Measurements from ENCODE around the gene LMAN1L. TPM values are rescaled to one million over a fixed set of nuclear protein-coding genes. Genes with fewer than 3 reads are reported as not detected.

LMAN1L gene
- total RNA-seq, 1 experiment from 2014 or later: not detected

DNA sequence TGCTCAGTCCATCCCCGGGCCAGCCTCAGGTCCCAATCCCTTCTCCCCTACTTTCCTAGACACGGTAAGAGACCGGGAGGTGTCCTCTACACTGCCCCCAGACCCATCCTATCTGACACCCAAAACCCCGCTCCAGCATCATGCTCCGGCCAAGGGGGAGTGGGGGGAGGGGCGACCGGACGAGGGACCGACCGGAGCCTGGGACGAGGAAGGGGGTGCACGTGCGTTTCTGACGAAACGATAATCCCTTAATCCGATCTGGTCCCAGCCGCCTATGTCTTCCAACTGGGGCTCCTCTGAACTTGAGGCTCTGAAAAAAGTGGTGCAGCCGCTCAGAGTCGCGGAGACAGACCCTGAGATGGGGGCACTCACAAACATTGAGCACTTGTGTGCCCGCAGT lies 14.3 kb downstream of the LMAN1L start:
- ChIA-PET POLR2A (interaction anchor here (0.5 to 1.1 kb wide), 2 partner anchors 16 to 67 kb away, joined by 3 to 5 read pairs; no protein-coding TSS in a partner anchor), CTCF (interaction anchor here (0.6 to 5.2 kb wide), 19 partner anchors 10 to 452 kb away, joined by 3 to 26 read pairs (median 6); partner anchors contain the start of genes FAM219B, RPP25, SCAMP5 and ULK3)
- no peaks in the 10 kb centered on the region for H3K9me3 Mint-ChIP-seq
- peaks cover 57% of the 10 kb centered on the region for H3K27me3 Mint-ChIP-seq (ENCODE audit: low read depth)
- peak; percentile 51 for DNase-seq (ENCODE audit: low spot score)
- peak overlapping the region; percentile 47; the same call in 1 of the 2 replicates for H3K4me3 Mint-ChIP-seq
- peak; percentile 12 for ATAC-seq
- no peak overlapping the region for H3K27ac Mint-ChIP-seq
- H3K4me1 Mint-ChIP-seq: peaks cover 7% of the 10 kb centered on the region
- no peaks in the 10 kb centered on the region for H3K36me3 Mint-ChIP-seq
- TF ChIP-seq, protein P1, sequence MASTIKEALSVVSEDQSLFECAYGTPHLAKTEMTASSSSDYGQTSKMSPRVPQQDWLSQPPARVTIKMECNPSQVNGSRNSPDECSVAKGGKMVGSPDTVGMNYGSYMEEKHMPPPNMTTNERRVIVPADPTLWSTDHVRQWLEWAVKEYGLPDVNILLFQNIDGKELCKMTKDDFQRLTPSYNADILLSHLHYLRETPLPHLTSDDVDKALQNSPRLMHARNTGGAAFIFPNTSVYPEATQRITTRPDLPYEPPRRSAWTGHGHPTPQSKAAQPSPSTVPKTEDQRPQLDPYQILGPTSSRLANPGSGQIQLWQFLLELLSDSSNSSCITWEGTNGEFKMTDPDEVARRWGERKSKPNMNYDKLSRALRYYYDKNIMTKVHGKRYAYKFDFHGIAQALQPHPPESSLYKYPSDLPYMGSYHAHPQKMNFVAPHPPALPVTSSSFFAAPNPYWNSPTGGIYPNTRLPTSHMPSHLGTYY (CRISPR knock-in tag; IDR thresholded peaks at IDR 0.05): no peak
- TF ChIP-seq SOX15 (CRISPR knock-in tag; IDR thresholded peaks at IDR 0.05): no peak
- TF ChIP-seq, protein P2, sequence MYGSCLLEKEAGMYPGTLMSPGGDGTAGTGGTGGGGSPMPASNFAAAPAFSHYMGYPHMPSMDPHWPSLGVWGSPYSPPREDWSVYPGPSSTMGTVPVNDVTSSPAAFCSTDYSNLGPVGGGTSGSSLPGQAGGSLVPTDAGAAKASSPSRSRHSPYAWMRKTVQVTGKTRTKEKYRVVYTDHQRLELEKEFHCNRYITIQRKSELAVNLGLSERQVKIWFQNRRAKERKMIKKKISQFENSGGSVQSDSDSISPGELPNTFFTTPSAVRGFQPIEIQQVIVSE (CRISPR knock-in tag; IDR thresholded peaks at IDR 0.05; ENCODE audit: borderline replicate concordance): no peak
- no peak for TF ChIP-seq GABPB1 (CRISPR knock-in tag; IDR thresholded peaks at IDR 0.05)
- 0 out of 2 replicates have a peak, but pooled peaks have one; percentile 9 for TF ChIP-seq ZNF281 (CRISPR knock-in tag; IDR thresholded peaks at IDR 0.05)

- peaks cover 57% of the 10 kb centered on the region for H3K27me3 Mint-ChIP-seq (ENCODE audit: low read depth)
- ChIA-PET CTCF (interaction anchor here (0.6 to 5.2 kb wide), 14 partner anchors 14 to 624 kb away, joined by 3 to 26 read pairs (median 6); partner anchors contain the start of genes FAM219B, SCAMP5 and ULK3), POLR2A (interaction anchor here (0.6 kb wide), 1 partner anchor 18 kb away, joined by 8 read pairs; no protein-coding TSS in a partner anchor)
- TF ChIP-seq, protein P3, sequence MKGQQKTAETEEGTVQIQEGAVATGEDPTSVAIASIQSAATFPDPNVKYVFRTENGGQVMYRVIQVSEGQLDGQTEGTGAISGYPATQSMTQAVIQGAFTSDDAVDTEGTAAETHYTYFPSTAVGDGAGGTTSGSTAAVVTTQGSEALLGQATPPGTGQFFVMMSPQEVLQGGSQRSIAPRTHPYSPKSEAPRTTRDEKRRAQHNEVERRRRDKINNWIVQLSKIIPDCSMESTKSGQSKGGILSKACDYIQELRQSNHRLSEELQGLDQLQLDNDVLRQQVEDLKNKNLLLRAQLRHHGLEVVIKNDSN (CRISPR knock-in tag; IDR thresholded peaks at IDR 0.05): no peak
- TF ChIP-seq GABPB1 (CRISPR knock-in tag; IDR thresholded peaks at IDR 0.05) (no peak), JUN (CRISPR knock-in tag; IDR thresholded peaks at IDR 0.05) (no peak), AR (CRISPR knock-in tag; IDR thresholded peaks at IDR 0.05) (no peak), E2F5 (CRISPR knock-in tag; IDR thresholded peaks at IDR 0.05) (no peak)
- H3K27ac Mint-ChIP-seq: no peak overlapping the region
- H3K9me3 Mint-ChIP-seq: no peaks in the 10 kb centered on the region
- no peaks in the 10 kb centered on the region for H3K36me3 Mint-ChIP-seq
- H3K4me3 Mint-ChIP-seq: no peak overlapping the region
- DNase-seq (ENCODE audit: low spot score): no peak
- no peak for ATAC-seq
- peaks cover 7% of the 10 kb centered on the region for H3K4me1 Mint-ChIP-seq
These were observed 15.0 kb downstream of the LMAN1L start for GRCh38 chr15:74827614-74828013.

DNA sequence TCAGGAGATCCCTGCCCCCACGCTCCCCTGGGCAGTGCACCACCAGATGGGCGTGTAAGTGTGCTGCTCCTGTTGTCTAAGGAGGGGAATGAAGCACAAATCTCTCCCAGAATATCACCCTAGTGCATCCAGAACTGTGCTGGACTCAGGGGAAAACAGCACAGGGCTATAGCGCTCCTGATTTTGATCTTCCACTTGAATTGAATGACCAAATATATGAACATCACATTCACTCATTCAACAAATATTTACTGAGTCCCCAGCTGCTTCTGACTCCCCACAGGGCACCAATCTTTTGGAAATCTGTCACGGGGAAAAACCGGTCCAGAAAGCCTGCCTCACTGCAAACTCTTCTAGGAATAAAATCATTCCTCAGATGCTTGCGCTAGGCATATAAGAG lies 16.2 kb downstream of the LMAN1L start:
- ATAC-seq (no peak), DNase-seq (ENCODE audit: low spot score) (no peak)
- Mint-ChIP-seq H3K4me1 (peaks cover 7% of the 10 kb centered on the region), H3K27me3 (ENCODE audit: low read depth) (peaks cover 51% of the 10 kb centered on the region), H3K36me3 (no peaks in the 10 kb centered on the region), H3K27ac (no peak overlapping the region), H3K4me3 (no peak overlapping the region), H3K9me3 (no peaks in the 10 kb centered on the region)
- ChIA-PET POLR2A (no interaction called here), CTCF (interaction anchor here (1.4 to 5.2 kb wide), 2 partner anchors 41 to 122 kb away, joined by 4 to 26 read pairs; no protein-coding TSS in a partner anchor)
- no peak for TF ChIP-seq ZBTB21 (CRISPR knock-in tag; IDR thresholded peaks at IDR 0.05; ENCODE audit: borderline replicate concordance)
- TF ChIP-seq, protein P4, sequence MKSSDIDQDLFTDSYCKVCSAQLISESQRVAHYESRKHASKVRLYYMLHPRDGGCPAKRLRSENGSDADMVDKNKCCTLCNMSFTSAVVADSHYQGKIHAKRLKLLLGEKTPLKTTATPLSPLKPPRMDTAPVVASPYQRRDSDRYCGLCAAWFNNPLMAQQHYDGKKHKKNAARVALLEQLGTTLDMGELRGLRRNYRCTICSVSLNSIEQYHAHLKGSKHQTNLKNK (CRISPR knock-in tag; IDR thresholded peaks at IDR 0.05): no peak
- TF ChIP-seq ZNF138 (CRISPR knock-in tag; conservative IDR thresholded peaks at IDR 0.05): no peak
- no peak for TF ChIP-seq NFE2L1 (CRISPR knock-in tag; IDR thresholded peaks at IDR 0.05)
- TF ChIP-seq EMX1 (CRISPR knock-in tag; IDR thresholded peaks at IDR 0.05): no peak
- no peak for TF ChIP-seq AR (CRISPR knock-in tag; IDR thresholded peaks at IDR 0.05)
- TF ChIP-seq MXD4 (CRISPR knock-in tag; IDR thresholded peaks at IDR 0.05; ENCODE audit: borderline replicate concordance): no peak
- TF ChIP-seq SP1 (CRISPR knock-in tag; conservative IDR thresholded peaks at IDR 0.05): no peak
- TF ChIP-seq NFYB (CRISPR knock-in tag; conservative IDR thresholded peaks at IDR 0.05; ENCODE audit: low read depth): no peak
